GM06990 (cell line): Measurements from ENCODE around the gene DACH1.

ENCODE experiments used
- DNase-seq: peaks from one replicate; pipeline ENCODE4 v3.0.0-alpha.2; 2011; ENCODE audit not compliant: insufficient read length; ENCODE audit errors: extremely low read depth
- H3K27me3 ChIP-seq: replicated peaks from 2 replicates; pipeline ENCODE4 v1.6.0; 2011; ENCODE audit warnings: low read length; ENCODE audit not compliant: control insufficient read depth, insufficient read depth
- H3K36me3 ChIP-seq: 2 replicates; pipeline ENCODE4 v1.5.1; 2011; ENCODE audit warnings: low read length; ENCODE audit not compliant: control insufficient read depth, insufficient read depth
- H3K4me3 ChIP-seq: replicated peaks from 2 replicates; pipeline ENCODE4 v1.5.1; 2011; ENCODE audit warnings: low read depth, mild to moderate bottlenecking, control low read depth, low read length
- TF ChIP-seq, protein P1 (sequence below): IDR thresholded peaks from 2 replicates; pipeline ENCODE4 v1.5.1; 2011; ENCODE audit warnings: low read length, control low read depth, mild to moderate bottlenecking, inconsistent platforms; ENCODE audit not compliant: insufficient read depth, poor library complexity, severe bottlenecking

Gene DACH1

DNA sequence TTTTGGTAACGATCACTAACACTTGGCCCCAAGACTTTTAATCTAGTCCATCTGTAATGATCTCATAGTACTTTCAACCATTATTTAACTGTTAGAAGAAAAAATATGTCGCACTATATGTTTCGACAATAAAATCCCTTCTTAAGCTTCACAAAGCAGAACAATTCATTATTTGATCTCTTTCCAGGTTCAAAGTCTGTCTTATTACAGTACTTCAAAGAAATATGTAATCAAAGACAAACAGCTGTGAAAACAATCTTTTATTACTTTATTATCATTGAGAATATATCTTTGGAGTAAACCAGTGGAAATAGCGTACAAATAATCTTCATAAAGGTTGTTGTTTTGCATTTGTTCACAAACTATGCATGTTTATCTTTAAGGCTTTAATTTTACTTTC is 93.5 kb downstream of the DACH1 start:
- Histone ChIP-seq H3K27me3 (no peaks in the 10 kb centered on the region), H3K36me3 (no peaks in the 10 kb centered on the region), H3K4me3 (no peak overlapping the region)
- no peak for DNase-seq
- TF ChIP-seq, protein P1, sequence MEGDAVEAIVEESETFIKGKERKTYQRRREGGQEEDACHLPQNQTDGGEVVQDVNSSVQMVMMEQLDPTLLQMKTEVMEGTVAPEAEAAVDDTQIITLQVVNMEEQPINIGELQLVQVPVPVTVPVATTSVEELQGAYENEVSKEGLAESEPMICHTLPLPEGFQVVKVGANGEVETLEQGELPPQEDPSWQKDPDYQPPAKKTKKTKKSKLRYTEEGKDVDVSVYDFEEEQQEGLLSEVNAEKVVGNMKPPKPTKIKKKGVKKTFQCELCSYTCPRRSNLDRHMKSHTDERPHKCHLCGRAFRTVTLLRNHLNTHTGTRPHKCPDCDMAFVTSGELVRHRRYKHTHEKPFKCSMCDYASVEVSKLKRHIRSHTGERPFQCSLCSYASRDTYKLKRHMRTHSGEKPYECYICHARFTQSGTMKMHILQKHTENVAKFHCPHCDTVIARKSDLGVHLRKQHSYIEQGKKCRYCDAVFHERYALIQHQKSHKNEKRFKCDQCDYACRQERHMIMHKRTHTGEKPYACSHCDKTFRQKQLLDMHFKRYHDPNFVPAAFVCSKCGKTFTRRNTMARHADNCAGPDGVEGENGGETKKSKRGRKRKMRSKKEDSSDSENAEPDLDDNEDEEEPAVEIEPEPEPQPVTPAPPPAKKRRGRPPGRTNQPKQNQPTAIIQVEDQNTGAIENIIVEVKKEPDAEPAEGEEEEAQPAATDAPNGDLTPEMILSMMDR: no peak

DNA sequence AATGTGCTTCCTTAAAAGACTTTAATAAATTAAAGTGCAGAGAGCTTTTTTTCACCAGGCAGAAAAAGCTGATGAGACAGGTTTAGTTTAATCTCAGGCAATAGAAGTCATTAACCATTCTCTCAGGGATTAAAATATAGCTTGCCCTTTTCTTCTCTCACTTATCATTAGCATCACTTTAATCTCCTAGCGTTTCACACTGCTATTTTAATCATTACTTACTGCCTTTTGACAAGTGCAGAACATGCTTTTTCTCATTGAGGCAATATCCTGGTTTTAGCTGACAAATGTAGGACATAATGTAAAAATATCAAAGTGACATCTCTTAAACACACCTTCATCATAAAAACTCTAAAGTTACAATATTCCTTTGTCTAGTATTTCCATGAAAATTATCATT is 94.6 kb downstream of the DACH1 start:
- no peaks in the 10 kb centered on the region for H3K36me3 ChIP-seq
- H3K4me3 ChIP-seq: no peak overlapping the region
- TF ChIP-seq, protein P1: no peak
- DNase-seq: no peak
- no peaks in the 10 kb centered on the region for H3K27me3 ChIP-seq

DNA sequence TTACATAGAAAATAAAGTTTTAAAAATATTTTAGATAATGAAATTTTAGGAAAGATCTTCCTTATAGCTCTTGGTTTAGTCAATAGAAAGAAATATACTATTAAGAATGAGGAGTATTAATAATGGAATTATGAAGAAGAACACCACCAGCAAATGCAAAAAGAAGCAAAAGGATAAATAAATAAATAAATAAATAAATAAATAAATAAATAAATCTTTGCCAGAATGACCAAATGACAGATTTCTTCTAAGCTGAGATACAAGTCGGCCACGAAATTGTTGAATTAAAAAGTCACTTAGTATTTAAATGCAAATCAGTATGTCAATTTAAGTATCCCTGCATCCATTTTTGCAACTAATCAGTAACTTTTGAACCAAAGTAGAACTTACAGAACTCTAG is 95.9 kb downstream of the DACH1 start:
- no peak overlapping the region for H3K4me3 ChIP-seq
- H3K27me3 ChIP-seq: no peaks in the 10 kb centered on the region
- no peaks in the 10 kb centered on the region for H3K36me3 ChIP-seq
- TF ChIP-seq, protein P1: no peak
- no peak for DNase-seq

DNA sequence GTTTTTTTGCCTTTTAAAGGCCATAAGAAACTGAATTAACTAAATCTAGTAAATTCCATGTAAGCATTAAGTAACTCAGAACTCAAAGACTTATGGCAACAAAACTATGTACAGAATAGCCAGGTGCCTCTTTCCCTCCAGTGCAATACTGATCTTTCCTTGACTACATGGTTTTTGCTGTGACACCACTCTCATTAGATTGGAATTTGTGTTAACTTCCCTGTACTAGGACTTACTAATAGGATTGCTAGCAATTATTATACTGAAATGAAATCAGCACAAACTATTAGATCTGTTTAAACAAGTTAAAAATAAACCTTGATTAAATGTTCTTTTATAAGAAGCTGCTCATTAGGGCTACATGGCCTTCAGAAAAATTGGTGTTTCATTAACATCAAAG is 96.3 kb downstream of the DACH1 start:
- DNase-seq: no peak
- Histone ChIP-seq H3K36me3 (no peaks in the 10 kb centered on the region), H3K4me3 (no peak overlapping the region), H3K27me3 (no peaks in the 10 kb centered on the region)
- TF ChIP-seq, protein P1: no peak

DNA sequence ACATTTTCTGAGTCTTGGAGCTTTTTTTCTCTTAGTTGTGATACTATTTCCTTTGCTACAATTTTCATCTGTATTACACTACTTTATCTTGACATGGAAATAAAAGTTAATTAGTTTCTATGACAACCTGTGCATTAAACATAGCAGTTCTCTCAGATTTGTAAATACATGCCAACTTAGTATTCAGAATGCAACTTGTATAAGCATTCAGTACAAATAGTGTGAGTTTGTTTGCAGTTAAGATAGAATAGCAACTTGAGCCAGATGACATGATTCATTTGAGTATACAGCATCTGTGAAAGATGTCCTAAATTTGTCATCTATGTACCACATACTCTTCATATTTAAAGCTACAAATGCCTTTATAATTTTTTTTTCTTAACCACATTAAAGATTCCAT is 98.1 kb downstream of the DACH1 start:
- TF ChIP-seq, protein P1: no peak
- H3K4me3 ChIP-seq: no peak overlapping the region
- no peaks in the 10 kb centered on the region for H3K36me3 ChIP-seq
- no peak for DNase-seq
- H3K27me3 ChIP-seq: no peaks in the 10 kb centered on the region
